Esophagus (tissue), 2 donors: Measurements from ENCODE around the gene GUCY1B1. TPM values are rescaled to one million over a fixed set of nuclear protein-coding genes. Genes with fewer than 3 reads are reported as not detected.
A peak's percentile ranks its signal among the peaks of the same experiment; 100 is the strongest.

Source experiments
- H3K27ac ChIP-seq, 2 donors: one replicate each; pipeline ENCODE4 v1.5.1; 2013; ENCODE audit warnings: low read depth in 2 of 2, mild to moderate bottlenecking in 2 of 2, inconsistent platforms in 1 of 2, low read length in 1 of 2, moderate library complexity in 1 of 2
- H3K27me3 ChIP-seq, 2 donors: one replicate each; pipeline ENCODE4 v1.6.1; 2013; ENCODE audit warnings: low read length in 2 of 2, control low read depth in 1 of 2, mild to moderate bottlenecking in 1 of 2; ENCODE audit not compliant: insufficient read depth in 2 of 2, control insufficient read depth in 1 of 2
- H3K36me3 ChIP-seq, 2 donors: one replicate each; pipeline ENCODE4 v1.6.1; 2013; ENCODE audit warnings: low read length in 1 of 2; ENCODE audit not compliant: control insufficient read depth in 2 of 2, insufficient read depth in 2 of 2
- H3K4me1 ChIP-seq, 2 donors: one replicate each; pipeline ENCODE4 v1.6.1; 2013; ENCODE audit warnings: low read length in 1 of 2; ENCODE audit not compliant: control insufficient read depth in 2 of 2, insufficient read depth in 2 of 2
- H3K4me3 ChIP-seq, 2 donors: one replicate each; pipeline ENCODE4 v1.5.1; 2013; ENCODE audit warnings: low read length in 2 of 2, mild to moderate bottlenecking in 2 of 2, low read depth in 1 of 2, moderate library complexity in 1 of 2
- H3K9me3 ChIP-seq, 2 donors: one replicate each; pipeline ENCODE4 v1.6.1; 2013; ENCODE audit warnings: mild to moderate bottlenecking in 2 of 2, low read depth in 1 of 2, low read length in 1 of 2, moderate library complexity in 1 of 2; ENCODE audit not compliant: control insufficient read depth in 2 of 2, insufficient read depth in 1 of 2
- WGBS, 2 donors: extraction: QIAGEN DNeasy Blood & Tissue Kit; methylation state at CpG; one replicate each; pipeline ENCODE4 v1.1.7; 2013; 5-methylcytosine and 5-hydroxymethylcytosine counted together
- polyA plus RNA-seq, 2 donors: library from polyadenylated mRNA; stranded (reverse); fragments of 200-250 nt; gene quantifications; one replicate each; pipeline ENCODE4 v1.2.3, GENCODE V29; 2013
- donor health status: healthy with polysubstance abuse.
- donor health status: Bipolar disorder and iron deficiency.

The GUCY1B1 gene
- polyA plus RNA-seq, 2 donors, result 1.7 to 1.8 TPM

- H3K4me1 ChIP-seq, result peaks cover 0 to 2% of the 10 kb centered on the region in 2 donors
- 52 to 63% methylated on average over 8 of the region's 8 CpGs for WGBS, 2 donors
- H3K9me3 ChIP-seq, result no peaks in the 10 kb centered on the region
- no peaks in the 10 kb centered on the region for H3K27me3 ChIP-seq
- no peaks in the 10 kb centered on the region for H3K36me3 ChIP-seq
- H3K4me3 ChIP-seq, result no peak overlapping the region
- no peak overlapping the region for H3K27ac ChIP-seq
Observed at GRCh38 chr4:155772459-155773195, 13.8 kb downstream of the GUCY1B1 start.

- Histone ChIP-seq H3K27ac (no peak overlapping the region), H3K4me3 (no peak overlapping the region), H3K9me3 (no peaks in the 10 kb centered on the region), H3K36me3 (no peaks in the 10 kb centered on the region), H3K27me3 (no peaks in the 10 kb centered on the region), H3K4me1 (peaks cover 0 to 2% of the 10 kb centered on the region in 2 donors)
- WGBS, 2 donors, result 81 to 84% methylated on average over 4 of the region's 4 CpGs
Observed at GRCh38 chr4:155773196-155773800, 14.5 kb downstream of the GUCY1B1 start.

- peaks cover 0 to 2% of the 10 kb centered on the region in 2 donors for H3K4me1 ChIP-seq
- H3K27me3 ChIP-seq, result no peaks in the 10 kb centered on the region
- H3K27ac ChIP-seq, result peak overlapping the region in 1 of 2 donors; percentile 41
- no peak overlapping the region for H3K4me3 ChIP-seq
- no peaks in the 10 kb centered on the region for H3K36me3 ChIP-seq
- WGBS, 2 donors, result 71 to 78% methylated on average over 4 of the region's 4 CpGs
- H3K9me3 ChIP-seq, result no peaks in the 10 kb centered on the region
Observed at GRCh38 chr4:155774033-155774432, 15.2 kb downstream of the GUCY1B1 start.

- Histone ChIP-seq H3K36me3 (no peaks in the 10 kb centered on the region), H3K27ac (no peak overlapping the region), H3K4me1 (no peaks in the 10 kb centered on the region), H3K9me3 (no peaks in the 10 kb centered on the region), H3K4me3 (no peak overlapping the region), H3K27me3 (no peaks in the 10 kb centered on the region)
- WGBS, 2 donors, result 31 to 43% methylated on average over 3 of the region's 3 CpGs
Observed at GRCh38 chr4:155777971-155778735, 19.3 kb downstream of the GUCY1B1 start.

- Histone ChIP-seq H3K4me1 (no peaks in the 10 kb centered on the region), H3K27ac (no peak overlapping the region), H3K27me3 (no peaks in the 10 kb centered on the region), H3K4me3 (no peak overlapping the region), H3K36me3 (no peaks in the 10 kb centered on the region), H3K9me3 (no peaks in the 10 kb centered on the region)
- 53 to 58% methylated on average over 1 of the region's 1 CpG for WGBS, 2 donors
Observed at GRCh38 chr4:155780775-155781174, 22.0 kb downstream of the GUCY1B1 start.

GRCh38 chr4:155781249-155781831 is 22.5 kb downstream of the GUCY1B1 start:
- Histone ChIP-seq H3K27ac (no peak overlapping the region), H3K4me1 (no peaks in the 10 kb centered on the region), H3K4me3 (no peak overlapping the region), H3K36me3 (no peaks in the 10 kb centered on the region), H3K9me3 (no peaks in the 10 kb centered on the region), H3K27me3 (no peaks in the 10 kb centered on the region)
- WGBS, 2 donors, result 88 to 93% methylated on average over 4 of the region's 4 CpGs

- Histone ChIP-seq H3K36me3 (no peaks in the 10 kb centered on the region), H3K27ac (no peak overlapping the region), H3K27me3 (no peaks in the 10 kb centered on the region), H3K9me3 (no peaks in the 10 kb centered on the region), H3K4me3 (no peak overlapping the region), H3K4me1 (no peaks in the 10 kb centered on the region)
- WGBS, 2 donors, result 39 to 43% methylated on average over 1 of the region's 1 CpG
Observed at GRCh38 chr4:155784637-155785036, 25.8 kb downstream of the GUCY1B1 start.

GRCh38 chr4:155785828-155786227 is 27.0 kb downstream of the GUCY1B1 start:
- Histone ChIP-seq H3K27ac (no peak overlapping the region), H3K9me3 (no peaks in the 10 kb centered on the region), H3K27me3 (no peaks in the 10 kb centered on the region), H3K36me3 (no peaks in the 10 kb centered on the region), H3K4me3 (no peak overlapping the region), H3K4me1 (no peaks in the 10 kb centered on the region)
- 76 to 80% methylated on average over 1 of the region's 1 CpG for WGBS, 2 donors

GRCh38 chr4:155787113-155787710 is 28.4 kb downstream of the GUCY1B1 start:
- Histone ChIP-seq H3K4me3 (no peak overlapping the region), H3K27ac (no peak overlapping the region), H3K27me3 (no peaks in the 10 kb centered on the region), H3K36me3 (no peaks in the 10 kb centered on the region), H3K9me3 (no peaks in the 10 kb centered on the region), H3K4me1 (no peaks in the 10 kb centered on the region)
- 13 to 14% methylated on average over 5 of the region's 5 CpGs for WGBS, 2 donors
